Mesodermal cell (in vitro differentiated cells): ENCODE data around the gene XYLT1.

Experiments used
- H3K27ac ChIP-seq: 2 replicates; pipeline ENCODE4 v1.7.0; 2013; ENCODE audit warnings: mild to moderate bottlenecking, low read depth, low read length, moderate library complexity; ENCODE audit not compliant: severe bottlenecking
- H3K36me3 ChIP-seq: 2 replicates; pipeline ENCODE4 v1.7.1; 2013; ENCODE audit warnings: mild to moderate bottlenecking, low read length, moderate library complexity; ENCODE audit not compliant: control insufficient read depth, insufficient read depth
- H3K4me1 ChIP-seq: one replicate; pipeline ENCODE4 v1.7.1; 2013; ENCODE audit warnings: mild to moderate bottlenecking, low read length; ENCODE audit not compliant: insufficient read depth, control insufficient read depth, poor library complexity, severe bottlenecking
- H3K4me3 ChIP-seq: 2 replicates; pipeline ENCODE4 v1.7.0; 2013; ENCODE audit warnings: low read length, control low read depth, mild to moderate bottlenecking; ENCODE audit not compliant: insufficient read depth, poor library complexity, severe bottlenecking; ENCODE audit errors: extremely low read depth
- H3K9me3 ChIP-seq: 2 replicates; pipeline ENCODE4 v1.7.1; 2013; ENCODE audit warnings: mild to moderate bottlenecking, low read length, moderate library complexity; ENCODE audit not compliant: control insufficient read depth
- WGBS, 2 experiments: methylation state at CpG; one replicate each; pipeline ENCODE4 v1.1.5; 2013; ENCODE audit warnings: missing lambda C conversion rate in 2 of 2; ENCODE audit not compliant: insufficient coverage in 2 of 2; 5-methylcytosine and 5-hydroxymethylcytosine counted together

XYLT1 gene

GRCh38 chr16:17227278-17227677, 243.5 kb downstream of the XYLT1 start:
- H3K4me3 ChIP-seq, result no peak overlapping the region
- WGBS, 2 experiments, result 65 to 67% methylated on average over 2 of the region's 2 CpGs
- H3K36me3 ChIP-seq, result no peaks in the 10 kb centered on the region
- H3K4me1 ChIP-seq, result peaks cover 2% of the 10 kb centered on the region
- no peaks in the 10 kb centered on the region for H3K9me3 ChIP-seq
- no peak overlapping the region for H3K27ac ChIP-seq

- H3K27ac ChIP-seq, result no peak overlapping the region
- WGBS, 2 experiments, result 87 to 100% methylated on average over 2 to 4 of the region's 7 CpGs
These were observed 245.2 kb downstream of the XYLT1 start for GRCh38 chr16:17225541-17225940.

GRCh38 chr16:17224879-17225281, 245.9 kb downstream of the XYLT1 start:
- Histone ChIP-seq H3K4me3 (no peak overlapping the region), H3K27ac (no peak overlapping the region), H3K4me1 (peaks cover 2% of the 10 kb centered on the region), H3K9me3 (no peaks in the 10 kb centered on the region), H3K36me3 (no peaks in the 10 kb centered on the region)
- WGBS, 2 experiments, result 94 to 95% methylated on average over 4 of the region's 4 CpGs

More at GRCh38 chr16:17225541-17225940, 245.2 kb downstream of the XYLT1 start:
- H3K4me1 ChIP-seq, result peaks cover 2% of the 10 kb centered on the region
- H3K4me3 ChIP-seq, result no peak overlapping the region
- H3K9me3 ChIP-seq, result no peaks in the 10 kb centered on the region
- no peaks in the 10 kb centered on the region for H3K36me3 ChIP-seq

DNA sequence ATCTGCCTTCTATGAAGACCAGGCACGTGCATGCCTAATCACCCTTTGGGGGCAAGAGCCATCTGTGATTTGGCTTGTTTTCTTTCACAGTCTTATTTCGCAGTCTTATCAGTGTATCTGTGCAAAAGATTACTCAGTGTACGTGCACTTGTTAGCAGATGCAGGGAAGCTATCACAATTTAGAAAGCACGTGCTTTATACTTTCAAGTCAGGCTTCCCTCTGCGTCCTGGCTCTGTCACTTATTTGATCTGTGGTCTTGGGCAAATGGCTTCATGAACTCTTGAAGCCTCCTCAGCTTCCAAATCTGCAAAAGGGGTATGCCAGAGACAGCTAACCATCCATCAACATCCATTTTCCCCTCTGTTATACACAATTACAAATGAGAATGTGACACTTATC, 246.4 kb downstream of the XYLT1 start:
- Histone ChIP-seq H3K27ac (no peak overlapping the region), H3K9me3 (no peaks in the 10 kb centered on the region), H3K4me1 (peaks cover 2% of the 10 kb centered on the region), H3K36me3 (no peaks in the 10 kb centered on the region), H3K4me3 (no peak overlapping the region)
- WGBS, 2 experiments, result 88 to 97% methylated on average over 4 to 5 of the region's 5 CpGs

GRCh38 chr16:17223576-17223975, 247.2 kb downstream of the XYLT1 start:
- 90 to 94% methylated on average over 2 of the region's 3 CpGs for WGBS, 2 experiments
- H3K4me3 ChIP-seq, result no peak overlapping the region
- H3K9me3 ChIP-seq, result no peaks in the 10 kb centered on the region
- H3K27ac ChIP-seq, result no peak overlapping the region
- H3K4me1 ChIP-seq, result peaks cover 2% of the 10 kb centered on the region
- H3K36me3 ChIP-seq, result no peaks in the 10 kb centered on the region

DNA sequence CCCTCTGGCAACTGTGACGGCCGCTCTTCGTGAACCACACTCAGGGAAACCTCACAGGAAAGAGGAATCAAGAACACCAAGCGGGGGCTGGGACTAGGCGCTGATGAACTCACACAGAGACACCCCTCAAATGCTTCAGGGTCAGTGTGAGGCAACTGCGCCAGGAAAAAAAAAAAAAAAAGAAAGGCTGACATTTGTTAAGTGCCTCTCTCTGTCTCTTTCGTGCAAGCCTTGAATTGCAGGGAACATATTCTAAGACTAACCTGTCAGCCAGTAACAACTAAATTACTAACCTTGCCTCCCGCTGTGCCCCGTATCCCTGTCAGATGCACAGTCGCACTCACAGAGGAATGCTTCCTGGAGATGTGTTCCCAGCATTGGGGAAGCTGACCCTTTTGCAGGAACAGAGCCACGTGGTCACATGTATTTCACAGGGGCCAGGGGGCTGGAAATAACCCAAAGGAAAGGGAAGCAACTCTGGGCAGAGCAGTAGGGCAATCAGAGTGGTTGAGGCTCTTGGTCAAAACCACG, 247.8 kb downstream of the XYLT1 start:
- H3K4me1 ChIP-seq, result peaks cover 2% of the 10 kb centered on the region
- 75 to 86% methylated on average over 8 to 11 of the region's 12 CpGs for WGBS, 2 experiments
- no peaks in the 10 kb centered on the region for H3K36me3 ChIP-seq
- no peak overlapping the region for H3K27ac ChIP-seq
- H3K9me3 ChIP-seq, result no peaks in the 10 kb centered on the region
- H3K4me3 ChIP-seq, result no peak overlapping the region

DNA sequence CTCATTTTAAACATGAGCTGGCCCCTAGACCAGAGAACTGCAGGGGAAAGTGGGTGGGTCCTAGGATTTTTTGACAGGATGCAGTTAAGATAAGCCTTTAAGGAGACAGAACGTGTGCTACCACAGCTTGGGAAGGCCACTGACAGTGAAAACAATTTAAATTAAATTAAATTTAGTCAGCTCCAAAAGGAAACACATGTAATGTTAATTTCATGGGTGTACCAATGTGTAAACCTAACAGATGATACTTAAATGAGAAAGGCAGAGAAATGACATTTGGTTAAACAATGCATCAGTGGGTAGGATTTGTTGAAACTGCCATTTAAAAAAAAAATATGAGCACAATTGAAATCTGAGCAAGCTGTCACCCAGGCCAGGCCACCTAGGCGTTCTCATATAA, 250.8 kb downstream of the XYLT1 start:
- Histone ChIP-seq H3K4me3 (no peak overlapping the region), H3K4me1 (peaks cover 2% of the 10 kb centered on the region), H3K36me3 (no peaks in the 10 kb centered on the region), H3K9me3 (no peaks in the 10 kb centered on the region), H3K27ac (no peak overlapping the region)
- WGBS, 2 experiments, result no CpG with 5 or more reads among the region's 2 CpGs

DNA sequence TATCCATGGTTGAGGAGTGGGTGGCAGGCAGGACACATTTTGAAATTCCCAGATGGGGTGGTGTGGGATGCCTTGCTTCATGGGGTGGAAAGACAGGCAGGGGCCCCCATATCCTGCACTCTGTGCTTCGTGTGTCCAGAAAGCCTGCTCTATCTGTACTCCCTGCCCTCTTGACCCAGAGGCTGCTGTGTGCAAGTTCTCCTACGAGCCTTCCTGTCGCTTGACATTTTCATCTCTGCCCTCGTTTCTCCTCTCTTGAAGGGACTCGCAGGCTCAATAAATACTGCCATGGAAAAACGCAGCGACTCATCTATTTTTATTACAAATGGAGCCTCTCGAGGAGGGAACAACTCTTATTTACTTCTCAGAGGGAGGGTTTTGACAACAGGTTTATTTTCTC, 254.8 kb downstream of the XYLT1 start:
- Histone ChIP-seq H3K36me3 (peaks cover 5% of the 10 kb centered on the region), H3K27ac (no peak overlapping the region), H3K4me1 (no peaks in the 10 kb centered on the region), H3K4me3 (no peak overlapping the region), H3K9me3 (peaks cover 7% of the 10 kb centered on the region)
- WGBS, 2 experiments, result 78 to 86% methylated on average over 7 of the region's 8 CpGs

DNA sequence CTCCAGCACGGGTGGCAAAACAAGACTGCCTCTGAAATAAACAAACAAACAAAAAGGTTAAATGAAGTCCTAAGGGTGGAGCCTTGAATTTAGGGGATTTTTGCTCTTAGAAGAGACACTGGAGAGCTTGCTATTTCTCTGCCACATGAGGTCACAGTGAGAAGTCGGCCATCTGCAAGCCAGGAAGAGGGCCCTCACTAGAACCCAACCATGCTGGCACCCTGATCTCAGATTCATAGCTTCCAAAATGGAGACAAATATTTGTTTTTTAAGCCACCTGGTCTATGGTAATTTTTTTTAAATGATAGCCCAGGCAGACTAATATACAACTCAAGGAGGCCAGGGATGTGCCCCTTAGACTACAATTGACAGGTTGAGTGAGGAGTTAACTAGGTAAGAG, 255.5 kb downstream of the XYLT1 start:
- H3K9me3 ChIP-seq, result peaks cover 7% of the 10 kb centered on the region

GRCh38 chr16:17213974-17214373, 256.8 kb downstream of the XYLT1 start:
- Histone ChIP-seq H3K9me3 (peaks cover 7% of the 10 kb centered on the region), H3K4me3 (no peak overlapping the region), H3K27ac (no peak overlapping the region), H3K4me1 (no peaks in the 10 kb centered on the region), H3K36me3 (peaks cover 5% of the 10 kb centered on the region)
- 87 to 100% methylated on average over 2 to 3 of the region's 3 CpGs for WGBS, 2 experiments

More for the DNA sequence above, 255.5 kb downstream of the XYLT1 start:
- H3K36me3 ChIP-seq, result peaks cover 5% of the 10 kb centered on the region
- H3K27ac ChIP-seq, result no peak overlapping the region
- 100% methylated on average over 1 of the region's 2 CpGs; no CpG with 5 or more reads in 1 of the 2 experiments for WGBS, 2 experiments
- no peak overlapping the region for H3K4me3 ChIP-seq
- H3K4me1 ChIP-seq, result no peaks in the 10 kb centered on the region

- Histone ChIP-seq H3K4me1 (no peaks in the 10 kb centered on the region), H3K9me3 (peaks cover 7% of the 10 kb centered on the region), H3K36me3 (peaks cover 5% of the 10 kb centered on the region), H3K4me3 (no peak overlapping the region), H3K27ac (no peak overlapping the region)
- WGBS, 2 experiments, result 79 to 94% methylated on average over 2 of the region's 2 CpGs
These were observed 257.7 kb downstream of the XYLT1 start for GRCh38 chr16:17213025-17213424.
